ENCODE measurements around the gene RFTN1. TPM values are rescaled to one million over a fixed set of nuclear protein-coding genes. Genes with fewer than 3 reads are reported as not detected.
A peak's percentile ranks its signal among the peaks of the same experiment; 100 is the strongest.

RFTN1 gene
- total and polyA plus RNA-seq, 9 of the 15 experiments (the other 6 are each of a cell fraction or from before 2014, with no cell fraction given), result 0.08 to 0.51 (median 0.11) TPM; not detected in 6

- TF ChIP-seq, protein P1, sequence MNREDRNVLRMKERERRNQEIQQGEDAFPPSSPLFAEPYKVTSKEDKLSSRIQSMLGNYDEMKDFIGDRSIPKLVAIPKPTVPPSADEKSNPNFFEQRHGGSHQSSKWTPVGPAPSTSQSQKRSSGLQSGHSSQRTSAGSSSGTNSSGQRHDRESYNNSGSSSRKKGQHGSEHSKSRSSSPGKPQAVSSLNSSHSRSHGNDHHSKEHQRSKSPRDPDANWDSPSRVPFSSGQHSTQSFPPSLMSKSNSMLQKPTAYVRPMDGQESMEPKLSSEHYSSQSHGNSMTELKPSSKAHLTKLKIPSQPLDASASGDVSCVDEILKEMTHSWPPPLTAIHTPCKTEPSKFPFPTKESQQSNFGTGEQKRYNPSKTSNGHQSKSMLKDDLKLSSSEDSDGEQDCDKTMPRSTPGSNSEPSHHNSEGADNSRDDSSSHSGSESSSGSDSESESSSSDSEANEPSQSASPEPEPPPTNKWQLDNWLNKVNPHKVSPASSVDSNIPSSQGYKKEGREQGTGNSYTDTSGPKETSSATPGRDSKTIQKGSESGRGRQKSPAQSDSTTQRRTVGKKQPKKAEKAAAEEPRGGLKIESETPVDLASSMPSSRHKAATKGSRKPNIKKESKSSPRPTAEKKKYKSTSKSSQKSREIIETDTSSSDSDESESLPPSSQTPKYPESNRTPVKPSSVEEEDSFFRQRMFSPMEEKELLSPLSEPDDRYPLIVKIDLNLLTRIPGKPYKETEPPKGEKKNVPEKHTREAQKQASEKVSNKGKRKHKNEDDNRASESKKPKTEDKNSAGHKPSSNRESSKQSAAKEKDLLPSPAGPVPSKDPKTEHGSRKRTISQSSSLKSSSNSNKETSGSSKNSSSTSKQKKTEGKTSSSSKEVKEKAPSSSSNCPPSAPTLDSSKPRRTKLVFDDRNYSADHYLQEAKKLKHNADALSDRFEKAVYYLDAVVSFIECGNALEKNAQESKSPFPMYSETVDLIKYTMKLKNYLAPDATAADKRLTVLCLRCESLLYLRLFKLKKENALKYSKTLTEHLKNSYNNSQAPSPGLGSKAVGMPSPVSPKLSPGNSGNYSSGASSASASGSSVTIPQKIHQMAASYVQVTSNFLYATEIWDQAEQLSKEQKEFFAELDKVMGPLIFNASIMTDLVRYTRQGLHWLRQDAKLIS (CRISPR knock-in tag; IDR thresholded peaks at IDR 0.05), result no peak
- no peak for TF ChIP-seq ATF7 (IDR thresholded peaks at IDR 0.05)
- no peak for TF ChIP-seq ETV5 (CRISPR knock-in tag; IDR thresholded peaks at IDR 0.05; ENCODE audit: low read depth)
- TF ChIP-seq GMEB1 (CRISPR knock-in tag; IDR thresholded peaks at IDR 0.05), result no peak
- TF ChIP-seq ZNF609 (CRISPR knock-in tag; IDR thresholded peaks at IDR 0.05; ENCODE audit: borderline replicate concordance), result no peak
- TF ChIP-seq NBN (IDR thresholded peaks at IDR 0.05; ENCODE audit: low read depth), result no peak
- no peak for TF ChIP-seq ILF3 (IDR thresholded peaks at IDR 0.05; ENCODE audit: borderline replicate concordance)
- TF ChIP-seq TOE1 (IDR thresholded peaks at IDR 0.05; ENCODE audit: borderline replicate concordance), result peak; percentile 7; the same call in 1 of the 2 replicates
- TF ChIP-seq TOE1 (CRISPR knock-in tag; IDR thresholded peaks at IDR 0.05; ENCODE audit: borderline replicate concordance, low read depth), result no peak
- peak; percentile 42 for TF ChIP-seq NEUROD1 (IDR thresholded peaks at IDR 0.05; ENCODE audit: borderline replicate concordance, low read depth, low read length, partially characterized antibody)
- no peak for TF ChIP-seq TAF9B (IDR thresholded peaks at IDR 0.05; ENCODE audit: partially characterized antibody)
- no peak for TF ChIP-seq ZNF184 (CRISPR knock-in tag; IDR thresholded peaks at IDR 0.05)
- TF ChIP-seq SFPQ (IDR thresholded peaks at IDR 0.05; ENCODE audit: low read depth, low read length), result no peak
- no peak for TF ChIP-seq FOXJ2 (tag; IDR thresholded peaks at IDR 0.05)
- TF ChIP-seq KDM2B (CRISPR knock-in tag; IDR thresholded peaks at IDR 0.05), result no peak
- TF ChIP-seq ZNF778 (CRISPR knock-in tag; IDR thresholded peaks at IDR 0.05), result no peak
Observed at GRCh38 chr3:16319723-16320122, 193.8 kb downstream of the RFTN1 start (continued).
